Measurements from ENCODE around the gene FAM83F.
"Not testable (repeated sequence)": the region's sequence is repeated elsewhere in the genome, so short reads cannot be mapped to it uniquely, and the experiment has no call there.

FAM83F gene

DNA sequence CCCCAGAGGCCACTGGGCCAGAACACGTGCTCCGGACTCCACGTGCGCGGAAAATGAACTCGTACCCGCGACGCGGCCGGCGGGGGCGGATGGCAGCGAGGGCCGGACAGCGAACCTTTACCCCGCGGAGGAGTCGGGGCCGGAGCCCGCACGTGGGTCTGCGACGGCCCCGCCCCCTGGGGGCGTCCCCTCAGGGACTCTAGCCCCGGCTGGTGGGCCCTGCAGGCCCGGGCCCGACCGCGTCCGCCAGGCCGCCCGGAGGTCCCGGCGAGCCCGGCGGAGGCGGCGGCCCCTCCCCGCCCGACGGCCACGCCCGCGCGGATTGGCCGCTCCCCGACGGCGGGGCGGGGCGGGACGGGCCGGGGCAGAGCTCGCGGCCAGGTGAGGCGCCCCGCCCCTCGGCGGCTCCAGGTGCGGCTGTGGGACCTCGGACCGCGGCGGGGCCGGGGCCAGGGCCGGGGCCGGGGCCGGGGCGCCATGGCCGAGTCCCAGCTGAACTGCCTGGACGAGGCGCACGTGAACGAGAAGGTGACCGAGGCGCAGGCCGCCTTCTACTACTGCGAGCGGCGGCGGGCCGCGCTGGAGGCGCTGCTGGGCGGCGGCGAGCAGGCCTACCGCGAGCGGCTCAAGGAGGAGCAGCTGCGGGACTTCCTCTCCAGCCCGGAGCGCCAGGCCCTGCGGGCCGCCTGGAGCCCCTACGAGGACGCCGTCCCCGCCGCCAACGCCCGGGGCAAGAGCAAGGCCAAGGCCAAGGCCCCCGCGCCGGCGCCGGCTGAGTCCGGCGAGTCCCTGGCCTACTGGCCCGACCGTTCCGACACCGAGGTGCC, at the start of gene FAM83F:
Gene FAM83F (plus strand): TSS at position 389 of the 827 bp plus-strand sequence. CDS start 89 bp downstream, at position 478.
- FAIRE-seq, result no peak
- DNase-seq (ENCODE audit: insufficient read length, low spot score), result no peak

DNA sequence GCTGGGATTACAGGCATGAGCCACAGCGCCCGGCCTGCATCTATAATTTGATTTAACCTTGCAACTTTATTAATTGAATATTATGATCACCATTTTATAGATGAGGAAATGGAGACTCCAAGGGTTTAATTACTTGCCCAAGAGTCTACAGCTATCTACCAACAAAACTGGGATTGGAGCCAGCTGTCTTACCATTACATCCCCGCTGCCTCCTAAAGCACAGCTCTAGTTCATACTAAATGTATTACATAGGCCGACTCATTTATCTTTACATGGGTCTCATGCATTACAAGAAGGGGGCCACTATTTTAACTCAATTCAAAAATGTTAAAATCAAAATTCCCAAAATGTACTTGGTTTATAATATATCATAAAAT, 48.6 kb upstream of the FAM83F start:
- FAIRE-seq (no peak), DNase-seq (ENCODE audit: insufficient read length, low spot score) (no peak)

DNA sequence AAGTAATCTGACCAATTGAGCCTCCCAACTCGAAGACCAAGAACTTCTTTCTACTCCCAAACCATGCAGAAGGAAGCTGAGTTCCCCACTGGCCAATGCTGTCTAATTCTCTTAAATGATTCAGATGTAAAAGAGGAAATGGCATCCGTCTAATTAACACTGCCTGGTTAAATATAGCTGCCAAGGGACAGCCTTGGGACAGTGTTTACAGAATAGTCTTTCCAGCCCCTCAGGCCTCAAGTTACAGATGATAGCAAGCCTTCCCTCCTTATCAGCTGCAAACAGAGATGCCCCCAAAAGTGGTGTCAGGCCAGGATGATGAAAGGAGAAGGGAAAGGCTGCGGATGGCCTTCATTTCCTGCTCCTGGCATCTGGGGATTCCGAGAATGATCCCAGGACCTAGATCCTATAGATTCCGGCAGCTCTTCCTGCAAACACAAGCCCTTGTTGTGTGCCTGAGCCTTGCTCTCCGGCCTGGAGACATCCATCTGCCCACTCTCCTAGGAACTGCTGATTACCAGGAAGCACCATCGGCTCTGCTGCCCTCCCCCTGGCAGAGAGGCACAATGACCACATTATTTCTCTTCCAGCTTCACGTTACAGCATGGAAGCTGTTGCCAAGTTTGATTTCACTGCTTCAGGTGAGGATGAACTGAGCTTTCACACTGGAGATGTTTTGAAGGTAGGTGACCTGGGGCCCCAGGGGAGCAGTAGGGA, 48.1 kb upstream of the FAM83F start:
- FAIRE-seq, result no peak
- DNase-seq (ENCODE audit: insufficient read length, low spot score), result no peak

DNA sequence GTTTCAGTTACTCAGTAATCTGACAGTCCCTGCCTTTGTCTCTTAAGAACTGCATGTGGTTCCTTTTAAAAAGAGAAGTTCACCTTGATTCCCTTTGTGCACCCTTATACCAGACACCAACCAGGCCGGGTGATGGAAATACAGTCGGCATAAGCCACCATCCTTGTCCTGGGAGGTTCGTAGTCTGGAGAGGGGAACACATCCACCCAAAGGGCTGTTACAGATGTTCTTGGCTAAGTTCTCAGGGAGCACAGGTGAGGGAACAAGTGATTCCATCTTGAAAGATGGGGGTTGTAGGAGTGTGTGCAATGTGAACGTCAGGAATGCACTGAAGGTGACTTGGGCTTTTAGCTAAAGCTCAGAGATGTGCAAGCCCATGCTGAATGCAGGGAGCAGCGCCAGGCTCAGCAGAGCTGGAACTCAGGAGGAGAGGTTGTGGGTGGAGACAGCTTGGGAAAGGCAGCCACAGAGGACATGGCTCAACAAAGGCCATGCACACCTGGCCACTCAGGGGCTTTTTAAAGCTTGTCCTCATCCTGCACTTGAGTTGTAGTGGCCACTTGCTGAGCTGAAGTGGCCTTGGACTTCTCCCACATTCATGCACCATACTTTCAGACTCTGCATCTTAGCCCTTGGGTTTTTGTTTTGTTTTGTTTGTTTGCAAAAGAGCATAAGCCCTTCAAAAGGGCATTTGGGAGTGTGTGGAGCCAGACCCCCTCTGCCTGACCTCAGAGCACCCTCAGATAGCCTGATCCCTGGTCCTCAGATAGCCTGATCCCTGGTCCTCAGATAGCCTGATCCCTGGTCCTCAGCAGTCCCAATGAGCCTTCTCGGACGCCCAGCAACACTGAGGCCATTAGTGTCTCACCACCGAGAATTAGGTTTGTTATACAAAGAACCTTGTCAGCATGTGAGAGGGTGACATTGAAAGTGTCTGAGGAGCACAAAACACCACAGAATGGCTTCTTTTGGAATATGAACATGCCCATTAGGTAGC, 47.2 kb upstream of the FAM83F start:
- FAIRE-seq (no peak), DNase-seq (ENCODE audit: insufficient read length, low spot score) (no peak)

DNA sequence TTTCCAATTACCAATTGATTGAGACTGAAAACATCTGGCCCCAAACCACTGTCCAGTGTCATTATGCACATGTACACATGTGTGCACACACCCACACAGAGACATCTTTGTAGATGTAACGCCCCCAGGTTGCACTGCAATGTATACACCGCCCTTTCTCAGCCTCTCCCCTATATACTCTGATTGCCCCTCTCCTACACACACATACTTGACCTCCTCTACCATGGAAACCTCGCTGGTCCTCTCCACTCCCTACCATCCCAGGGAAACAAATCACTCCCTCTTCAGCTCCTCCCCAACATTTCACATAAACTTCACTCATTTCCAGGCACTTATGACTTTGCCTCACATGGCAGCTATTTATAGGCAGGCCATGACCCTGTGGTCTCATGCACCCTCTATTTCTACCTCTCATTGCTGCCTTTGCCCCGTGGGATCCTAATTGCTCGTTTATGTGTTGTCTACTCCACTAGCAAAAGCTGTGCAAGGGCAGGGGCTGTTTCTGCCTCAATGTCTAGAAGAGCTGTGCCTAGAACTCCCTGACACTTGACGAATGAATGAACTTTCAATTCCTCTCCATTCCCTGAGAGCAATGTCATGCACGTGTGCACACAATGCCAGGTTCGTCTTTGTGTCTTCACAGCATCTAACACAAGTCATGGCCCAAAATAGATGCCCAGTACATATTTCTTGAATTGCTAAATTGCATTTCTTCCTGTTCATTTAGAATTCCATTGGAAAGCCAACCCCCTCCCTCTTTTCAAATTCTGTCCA, 44.6 kb upstream of the FAM83F start:
- FAIRE-seq (no peak), DNase-seq (ENCODE audit: insufficient read length, low spot score) (no peak)

DNA sequence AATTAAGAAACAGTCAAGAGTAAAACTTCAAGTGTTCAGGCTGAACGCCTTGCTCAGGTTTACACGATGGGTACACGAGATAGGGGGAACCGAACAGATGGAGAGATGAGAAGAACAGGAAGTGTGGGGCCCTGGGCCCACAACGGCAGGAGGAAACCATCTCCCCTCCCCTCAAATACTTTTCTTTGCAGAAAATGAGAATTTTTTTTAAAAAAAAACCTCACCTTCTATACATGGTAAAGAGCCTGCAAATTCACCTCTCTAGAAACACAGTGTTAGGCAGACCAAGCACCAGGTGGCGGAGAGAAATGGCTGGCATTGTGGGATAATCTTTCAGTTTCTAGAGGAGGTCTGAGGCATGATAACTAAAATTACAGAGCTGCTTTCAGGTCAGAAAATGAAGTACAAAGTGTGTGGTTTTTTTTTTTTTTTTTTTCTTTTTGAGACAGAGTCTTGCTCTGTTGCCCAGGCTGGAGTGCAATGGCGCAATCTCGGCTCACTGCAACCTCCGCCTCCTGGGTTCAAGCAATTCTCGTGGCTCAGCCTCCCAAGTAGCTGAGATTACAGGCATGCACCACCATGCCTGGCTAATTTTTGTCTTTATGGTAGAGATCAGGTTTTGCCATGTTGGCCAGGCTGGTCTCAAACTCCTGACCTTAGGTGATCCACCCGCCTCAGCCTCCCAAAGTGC, 43.0 kb upstream of the FAM83F start:
- FAIRE-seq; DNase-seq (ENCODE audit: insufficient read length, low spot score): not testable (repeated sequence)

DNA sequence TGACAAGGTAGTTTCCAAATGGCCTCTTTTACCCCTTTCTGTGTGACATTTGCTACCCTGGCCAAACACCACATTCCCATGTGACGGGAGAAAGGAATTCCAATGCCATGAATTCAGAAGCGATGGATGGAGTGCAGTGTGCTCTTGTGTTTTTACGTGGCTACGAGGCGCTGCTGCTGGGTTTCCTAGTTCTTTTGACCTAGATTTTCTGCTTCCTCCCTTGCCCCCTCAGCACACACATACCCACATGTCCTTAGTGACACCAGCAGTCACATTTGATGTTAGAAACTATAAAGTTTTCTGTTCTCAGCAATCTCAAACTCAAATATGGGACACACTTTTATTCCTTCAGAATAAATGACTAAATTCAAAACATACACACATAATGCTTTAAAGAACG, 42.4 kb upstream of the FAM83F start:
- DNase-seq (ENCODE audit: insufficient read length, low spot score) (no peak), FAIRE-seq (no peak)

DNA sequence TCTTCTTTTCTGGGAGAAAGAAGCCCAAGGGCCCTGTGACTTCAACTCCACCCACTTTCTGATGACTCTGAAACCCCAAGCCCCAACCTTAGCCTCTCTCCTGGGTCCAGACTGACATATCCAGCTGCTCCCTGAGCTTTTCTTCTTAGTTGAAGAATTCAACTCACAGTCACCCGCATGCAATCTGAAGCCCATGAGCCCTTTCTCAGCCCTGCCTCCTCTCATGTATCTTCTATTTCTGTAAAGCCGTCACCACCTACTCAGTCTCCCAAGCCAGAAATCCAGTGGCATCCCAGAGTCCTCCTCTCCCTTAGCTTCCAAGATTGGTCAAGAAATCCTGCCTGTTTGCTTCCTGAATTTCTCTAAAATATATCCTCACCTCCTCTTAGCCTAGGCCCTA, 41.7 kb upstream of the FAM83F start:
- DNase-seq (ENCODE audit: insufficient read length, low spot score) (no peak), FAIRE-seq (no peak)

DNA sequence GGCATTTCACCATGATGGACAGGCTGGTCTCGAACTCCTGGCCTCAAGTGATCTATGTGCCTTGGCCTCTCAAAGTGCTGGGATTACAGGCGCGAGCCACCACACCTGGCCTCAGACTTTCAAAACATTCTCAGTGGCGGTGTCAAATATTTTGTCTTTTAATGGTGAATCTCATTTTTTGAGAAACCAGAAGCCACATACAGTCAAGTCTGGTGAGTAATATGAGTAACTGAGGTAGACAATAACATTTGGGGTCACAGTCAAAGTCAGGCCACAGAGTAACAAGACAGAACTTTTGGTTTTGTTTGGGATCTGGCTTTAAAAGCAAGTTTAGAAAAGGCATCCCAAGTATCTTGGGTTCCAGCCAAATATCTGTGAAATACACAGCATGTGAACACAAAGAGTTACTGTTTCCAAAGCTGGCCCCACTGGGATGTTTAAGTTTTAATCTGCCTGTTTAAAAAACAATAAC, 40.1 kb upstream of the FAM83F start:
- FAIRE-seq (no peak), DNase-seq (ENCODE audit: insufficient read length, low spot score) (no peak)

DNA sequence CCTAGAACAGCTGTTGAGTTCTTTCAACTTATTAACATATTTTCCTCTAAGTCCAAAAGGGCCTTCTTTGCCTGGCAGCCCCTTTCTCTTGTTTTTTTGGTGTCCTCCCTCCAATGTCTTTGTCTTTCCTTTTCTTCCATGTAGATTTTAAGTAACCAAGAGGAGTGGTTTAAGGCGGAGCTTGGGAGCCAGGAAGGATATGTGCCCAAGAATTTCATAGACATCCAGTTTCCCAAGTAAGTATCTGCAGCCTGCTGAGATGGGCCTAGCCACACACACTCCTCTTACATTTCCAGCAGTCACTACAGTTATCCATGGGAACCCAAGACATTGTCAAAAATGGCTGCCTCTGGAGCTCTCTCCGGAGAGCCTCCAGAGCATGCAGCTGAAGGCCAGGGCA, 39.1 kb upstream of the FAM83F start:
- DNase-seq (ENCODE audit: insufficient read length, low spot score) (no peak), FAIRE-seq (peak; percentile 11)

DNA sequence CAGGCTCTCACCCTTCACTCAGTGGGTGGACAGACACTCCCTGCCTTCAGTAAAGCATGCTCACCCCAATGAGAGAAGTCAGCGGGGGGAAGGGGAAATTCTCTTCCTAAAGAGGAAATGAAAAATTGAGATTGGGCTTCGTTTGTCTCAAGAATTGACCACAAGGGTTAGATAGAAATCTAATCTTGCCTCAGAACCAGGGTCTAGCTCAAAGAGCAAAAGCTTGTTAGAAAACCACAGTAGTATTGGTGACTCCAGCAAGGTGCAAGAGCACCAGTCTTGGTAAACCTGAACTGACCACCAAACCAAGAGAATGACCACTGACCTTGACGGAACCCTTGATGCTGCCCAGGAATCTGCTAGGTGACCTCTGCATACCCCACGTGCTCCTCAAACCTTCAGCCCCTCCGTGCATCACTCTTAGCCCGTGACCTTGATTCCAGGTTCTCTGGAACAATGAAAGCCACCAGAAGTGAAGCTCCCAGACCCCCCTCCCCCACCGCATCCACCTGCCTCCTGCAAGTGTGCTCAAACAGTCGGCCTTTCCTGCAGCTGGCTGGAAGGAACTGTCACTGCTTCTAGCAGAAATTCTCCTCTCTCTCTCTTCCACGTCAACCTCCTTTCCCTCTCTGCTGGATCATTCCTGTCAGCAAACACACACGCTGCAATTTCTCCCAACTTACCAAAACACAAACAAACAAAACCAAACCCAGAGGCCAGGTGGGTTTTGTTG, 37.7 kb upstream of the FAM83F start:
- DNase-seq (ENCODE audit: insufficient read length, low spot score) (peak; percentile 28), FAIRE-seq (peak; percentile 84)

DNA sequence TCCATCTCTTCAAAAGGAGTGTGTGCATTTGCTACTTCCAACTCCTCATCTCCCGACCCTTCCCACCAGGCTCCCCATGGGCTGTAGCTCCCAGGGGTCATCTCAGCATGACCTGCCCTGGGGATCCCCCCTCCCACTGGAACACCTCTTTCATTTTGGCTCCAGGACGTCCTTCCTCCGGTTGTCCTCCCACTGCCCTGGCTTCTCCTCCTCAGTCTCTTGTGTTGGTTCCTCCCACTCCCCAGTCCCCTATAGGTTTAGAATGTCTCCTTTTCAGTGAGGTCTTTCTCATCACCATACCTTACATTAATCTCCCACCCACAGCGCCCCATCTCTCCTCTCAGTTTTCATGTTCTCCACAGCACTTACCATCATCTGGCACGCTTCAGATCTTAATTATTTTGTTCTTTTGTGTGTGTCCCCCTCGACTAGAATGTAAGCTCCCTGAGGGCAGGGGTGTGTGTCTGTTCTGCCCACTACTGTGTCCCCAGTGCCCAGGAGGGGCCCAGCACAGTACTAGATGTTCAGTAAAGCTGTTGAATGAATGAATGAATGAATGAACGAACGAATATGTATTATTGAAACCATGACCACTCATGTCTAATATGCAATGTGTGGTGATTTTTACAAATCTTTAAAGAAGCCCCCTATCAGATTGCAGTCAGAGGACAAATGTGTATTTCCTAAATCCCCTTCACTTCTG, 36.6 kb upstream of the FAM83F start:
- DNase-seq (ENCODE audit: insufficient read length, low spot score) (no peak), FAIRE-seq (no peak)

DNA sequence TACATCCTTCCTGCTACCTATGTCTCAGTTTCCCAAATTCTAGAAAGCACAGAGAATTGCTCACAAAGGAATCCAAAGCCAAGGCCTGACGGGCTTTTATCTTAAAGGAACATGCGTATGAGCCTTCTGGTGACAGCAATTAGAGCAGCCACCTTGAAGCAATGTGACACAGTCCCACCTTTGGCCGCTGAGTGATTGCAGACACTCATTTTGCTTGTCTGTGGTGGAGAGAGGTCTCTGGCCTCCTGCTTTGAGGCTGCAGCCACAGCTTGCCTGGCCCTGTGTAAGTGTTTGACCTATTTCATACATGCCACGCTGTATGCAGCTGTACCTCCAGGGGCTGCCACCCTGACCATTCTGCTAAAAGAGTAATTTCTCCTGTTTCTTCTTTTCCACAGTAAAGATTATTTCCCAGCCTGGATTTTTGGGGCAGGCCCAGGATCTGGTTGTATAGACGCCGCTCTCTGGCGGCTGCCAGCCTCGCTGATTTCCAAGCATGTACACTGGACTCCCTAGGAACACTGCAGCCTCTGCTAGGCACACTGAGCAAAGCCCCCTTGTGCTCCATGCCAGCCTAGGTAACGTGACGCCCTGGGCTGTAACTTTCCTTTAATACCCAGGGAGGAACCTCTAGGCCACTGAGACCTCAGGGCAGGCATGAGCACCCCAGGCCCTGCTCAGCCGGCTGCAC, 35.7 kb upstream of the FAM83F start:
- DNase-seq (ENCODE audit: insufficient read length, low spot score), result no peak
- FAIRE-seq, result no peak

DNA sequence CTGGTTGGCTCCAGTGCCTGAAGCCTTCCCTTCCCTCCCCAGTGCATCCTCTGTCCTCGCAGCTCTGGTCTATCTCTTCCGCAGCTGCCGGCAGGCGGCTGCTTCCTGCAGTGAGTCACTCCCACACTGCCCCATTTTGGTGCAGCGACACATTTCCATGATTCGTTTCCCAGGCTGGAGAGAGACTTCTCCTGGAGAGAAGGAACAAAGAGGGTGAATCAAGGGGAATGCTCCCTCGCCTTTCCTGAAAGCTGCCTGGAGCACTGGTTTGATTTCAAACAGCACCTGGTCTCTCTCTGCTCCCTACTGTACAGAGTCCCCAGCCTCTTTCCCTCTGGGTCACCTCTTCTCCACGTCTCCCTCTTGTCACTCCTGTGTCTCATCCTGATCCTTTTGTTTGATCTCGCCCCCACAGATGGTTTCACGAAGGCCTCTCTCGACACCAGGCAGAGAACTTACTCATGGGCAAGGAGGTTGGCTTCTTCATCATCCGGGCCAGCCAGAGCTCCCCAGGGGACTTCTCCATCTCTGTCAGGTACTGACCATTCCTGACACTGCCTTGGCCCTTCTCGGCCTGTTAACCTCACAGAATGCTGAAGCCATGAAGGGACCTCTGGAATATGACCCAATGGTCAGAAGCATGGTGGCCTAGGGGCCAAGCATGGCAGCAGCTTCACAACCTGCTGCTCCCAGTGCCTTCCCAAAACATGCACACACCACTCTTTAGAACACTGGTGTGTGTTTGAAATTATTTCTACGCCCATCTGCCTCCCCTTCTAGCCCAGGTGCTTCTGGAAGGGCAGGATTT, 34.9 kb upstream of the FAM83F start, which contains the start of gene TMA7B:
Gene TMA7B (plus strand): TSS at position 758 of the 808 bp plus-strand sequence. CDS start 3,978 bp downstream, outside the sequence.
- DNase-seq (ENCODE audit: insufficient read length, low spot score), result no peak
- FAIRE-seq, result no peak

DNA sequence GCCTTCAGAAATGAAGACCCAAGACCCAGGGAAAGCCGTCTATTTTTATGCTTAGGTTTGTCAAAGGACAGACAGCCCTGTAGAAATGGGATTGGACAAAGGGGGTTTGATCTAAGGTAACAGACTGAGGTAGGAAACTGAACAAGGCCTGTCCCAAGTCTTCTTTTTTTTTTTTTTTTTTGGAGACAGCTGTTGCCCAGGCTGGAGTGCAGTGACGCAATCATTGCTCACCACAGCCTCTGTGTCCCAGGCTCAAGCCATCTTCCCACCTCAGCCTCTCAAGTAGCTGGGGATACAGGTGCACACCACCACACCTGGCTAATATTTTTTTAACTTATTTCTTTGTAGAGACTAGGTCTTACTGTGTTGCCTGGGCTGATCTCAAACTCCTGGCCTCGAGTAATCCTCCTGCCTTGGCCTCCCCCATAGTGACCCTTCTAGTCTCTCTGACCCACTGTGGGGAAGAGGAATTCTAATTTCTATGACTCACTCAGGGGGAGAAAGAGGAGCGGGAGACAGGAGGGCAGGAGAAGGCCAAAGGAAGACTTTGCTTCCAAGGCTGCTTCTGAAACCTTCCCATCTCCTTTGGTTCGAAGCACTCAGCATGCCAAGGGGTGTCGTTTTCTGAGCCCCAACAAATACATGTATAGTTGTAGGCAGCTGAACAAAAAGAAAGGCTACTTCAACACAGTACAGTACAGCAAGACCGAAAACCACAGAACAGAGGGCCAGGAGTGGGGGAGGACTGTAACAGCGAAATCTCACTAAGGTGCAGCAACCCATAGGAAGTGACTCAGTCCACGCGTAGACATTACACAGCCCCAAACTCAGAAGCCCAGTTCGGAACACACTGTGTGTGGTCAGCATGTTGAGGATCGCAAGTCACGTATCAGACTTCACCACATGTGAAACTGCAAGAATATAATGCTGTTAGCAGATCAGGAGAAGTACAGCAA, 33.7 kb upstream of the FAM83F start:
- FAIRE-seq (peak; percentile 97), DNase-seq (ENCODE audit: insufficient read length, low spot score) (peak; percentile 66)
